Esophagus squamous epithelium (tissue), 5 donors: Measurements from ENCODE around the gene ARFGAP3. TPM values are rescaled to one million over a fixed set of nuclear protein-coding genes. Genes with fewer than 3 reads are reported as not detected.

Experiments used
- DNase-seq: peaks from one replicate; lab custom pipeline; 2025; lab: John Stamatoyannopoulos, UW
- H3K27ac ChIP-seq, 4 donors: fragments of 200-600 bp; sonication (generic); one replicate each; pipeline ENCODE4 v1.5.1; 2016 to 2019; ENCODE audit warnings: mild to moderate bottlenecking in 1 of 4
- H3K27me3 ChIP-seq, 4 donors: fragments of 200-600 bp; sonication (generic); 1 replicate in 3 of 4; 2 replicates in 1 of 4; pipeline versions ENCODE4 v1.5.1 to v1.6.0; 2017 to 2021; ENCODE audit warnings: antibody characterized with exemption in 1 of 4
- H3K36me3 ChIP-seq, 3 donors: fragments of 200-600 bp; sonication (generic); one replicate each; pipeline ENCODE4 v1.5.1; 2016 to 2019
- H3K4me1 ChIP-seq, 3 donors: fragments of 200-600 bp; sonication (generic); one replicate each; pipeline ENCODE4 v1.5.1; 2017 to 2019
- H3K4me3 ChIP-seq, 4 donors: fragments of 200-600 bp; sonication (generic); 1 replicate in 3 of 4; 2 replicates in 1 of 4; pipeline ENCODE4 v1.5.1; 2016 to 2019; ENCODE audit warnings: mild to moderate bottlenecking in 2 of 4, moderate library complexity in 1 of 4
- H3K9me3 ChIP-seq, 3 donors: fragments of 200-600 bp; sonication (generic); one replicate each; pipeline ENCODE4 v1.5.1; 2016 to 2019
- CTCF ChIP-seq, 6 experiments: fragments of 450-650 bp in 4 of 6; fragments of 200-600 bp in 2 of 6; sonication (generic) in 2 of 6; IDR thresholded peaks; one replicate each; pipeline ENCODE4 v1.5.1; 2016 to 2019; ENCODE audit warnings: antibody characterized with exemption in 6 of 6, mild to moderate bottlenecking in 4 of 6, moderate library complexity in 4 of 6
- POLR2A ChIP-seq, 4 donors: fragments of 450-650 bp; IDR thresholded peaks; one replicate each; pipeline ENCODE4 v1.6.1; 2017; ENCODE audit warnings: antibody characterized with exemption in 4 of 4, mild to moderate bottlenecking in 4 of 4, moderate library complexity in 3 of 4
- WGBS, 2 donors: methylation state at CpG; one replicate each; pipeline ENCODE4 v1.1.5; 2018; 5-methylcytosine and 5-hydroxymethylcytosine counted together
- intact Hi-C: fragments of 100-400 bp; cut with DNase I; formaldehyde crosslinking; loops from one replicate; pipeline ENCODE4 v1.15.0; 2022
- total RNA-seq, 4 donors: library from RNA; depleted of rRNA; stranded (reverse); fragments of >200 nt; gene quantifications; one replicate each; pipeline ENCODE4 v1.1.0, GENCODE V29; 2016
- donor health status: DM: yes; HTN: yes; CAD: no.

ARFGAP3 gene
- total RNA-seq, 4 donors from 2014 or later, result 27.3 to 35.1 (median 30.5) TPM

- intact Hi-C loops, result no loop called here
- Histone ChIP-seq H3K4me3 (no peak overlapping the region), H3K9me3 (no peaks in the 10 kb centered on the region), H3K36me3 (peaks cover 9 to 91% (median 30%) of the 10 kb centered on the region in 3 donors), H3K27ac (peak overlapping the region in 2 of 4 donors; percentile 63 to 76), H3K4me1 (peaks cover 0 to 38% (median 18%) of the 10 kb centered on the region in 3 donors), H3K27me3 (no peaks in the 10 kb centered on the region)
- TF ChIP-seq CTCF (IDR thresholded peaks at IDR 0.05) (no peak), POLR2A (IDR thresholded peaks at IDR 0.05) (no peak)
- 76 to 92% methylated on average over 6 to 7 of the region's 7 CpGs for WGBS, 2 donors
- no peak for DNase-seq
Measured at GRCh38 chr22:42803389-42803788, 53.7 kb downstream of the ARFGAP3 start.

GRCh38 chr22:42801252-42802080 is 55.6 kb downstream of the ARFGAP3 start:
- Histone ChIP-seq H3K36me3 (peaks cover 6 to 88% (median 19%) of the 10 kb centered on the region in 3 donors), H3K27me3 (no peaks in the 10 kb centered on the region), H3K9me3 (no peaks in the 10 kb centered on the region), H3K27ac (no peak overlapping the region), H3K4me1 (peaks cover 0 to 32% (median 16%) of the 10 kb centered on the region in 3 donors), H3K4me3 (no peak overlapping the region)
- TF ChIP-seq CTCF (IDR thresholded peaks at IDR 0.05) (no peak), POLR2A (IDR thresholded peaks at IDR 0.05) (no peak)
- WGBS, 2 donors, result 89 to 97% methylated on average over 6 of the region's 12 CpGs
- intact Hi-C loops, result no loop called here
- DNase-seq, result no peak

- DNase-seq, result no peak
- Histone ChIP-seq H3K4me3 (no peak overlapping the region), H3K27me3 (no peaks in the 10 kb centered on the region), H3K4me1 (peaks cover 0 to 24% (median 8%) of the 10 kb centered on the region in 3 donors), H3K36me3 (peaks cover 4 to 88% (median 15%) of the 10 kb centered on the region in 3 donors), H3K9me3 (no peaks in the 10 kb centered on the region), H3K27ac (no peak overlapping the region)
- 90 to 91% methylated on average over 6 to 7 of the region's 9 CpGs for WGBS, 2 donors
- TF ChIP-seq POLR2A (IDR thresholded peaks at IDR 0.05), result no peak
- TF ChIP-seq CTCF (IDR thresholded peaks at IDR 0.05), result no peak
- intact Hi-C loops, result no loop called here
Measured at GRCh38 chr22:42800451-42801251, 56.4 kb downstream of the ARFGAP3 start.

GRCh38 chr22:42799461-42800405 is 57.3 kb downstream of the ARFGAP3 start:
- no peaks in the 10 kb centered on the region for H3K9me3 ChIP-seq
- no peak overlapping the region for H3K27ac ChIP-seq
- DNase-seq, result no peak
- intact Hi-C loops, result no loop called here
- H3K4me1 ChIP-seq, result peaks cover 0 to 15% (median 3%) of the 10 kb centered on the region in 3 donors
- peaks cover 4 to 88% (median 15%) of the 10 kb centered on the region in 3 donors for H3K36me3 ChIP-seq
- no peaks in the 10 kb centered on the region for H3K27me3 ChIP-seq
- TF ChIP-seq POLR2A (IDR thresholded peaks at IDR 0.05) (no peak), CTCF (IDR thresholded peaks at IDR 0.05) (no peak)
- H3K4me3 ChIP-seq, result no peak overlapping the region
- 87 to 89% methylated on average over 4 of the region's 8 CpGs for WGBS, 2 donors
